Measurements from ENCODE around the gene FAM107B. TPM values are rescaled to one million over a fixed set of nuclear protein-coding genes. Genes with fewer than 3 reads are reported as not detected.

Gene FAM107B
- polyA plus RNA-seq, 3 donors from 2014 or later = 240 to 338 (median 268) TPM

DNA sequence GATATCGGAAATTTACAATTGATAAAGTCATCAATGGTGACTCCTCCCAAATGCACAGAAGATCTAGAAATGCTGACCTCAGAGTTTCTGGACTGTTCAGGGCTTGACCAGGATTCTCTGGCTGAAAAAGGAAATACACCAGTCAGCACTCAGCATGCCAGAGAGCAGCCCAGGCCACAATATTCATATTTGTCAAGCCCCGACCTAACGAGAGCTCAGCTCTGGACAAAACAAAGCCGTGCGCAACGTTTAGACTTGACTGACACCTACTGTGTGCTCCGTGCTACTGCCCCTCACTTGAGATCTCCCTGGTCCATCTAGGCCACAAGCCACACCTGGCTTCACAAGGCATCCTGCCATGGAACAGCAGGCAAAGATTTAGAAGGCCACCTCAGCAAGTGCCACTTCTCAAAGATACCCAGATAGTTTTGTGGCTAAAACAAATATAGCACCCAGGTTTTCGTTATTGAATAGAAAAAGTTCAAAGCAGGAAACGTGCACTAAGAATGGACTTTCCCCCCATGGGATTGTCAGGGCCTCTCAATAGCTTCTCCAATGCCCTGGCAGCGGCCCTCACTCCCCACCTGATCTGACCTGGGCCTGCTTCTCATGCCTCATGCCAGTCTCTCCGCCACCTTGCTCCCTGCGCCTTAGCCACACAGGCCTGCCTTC, 218.3 kb downstream of the FAM107B start:
- peaks cover 0 to 20% (median 7%) of the 10 kb centered on the region in 3 donors for H3K36me3 Mint-ChIP-seq
- peak; percentile 47 to 63 (median 56) for DNase-seq

DNA sequence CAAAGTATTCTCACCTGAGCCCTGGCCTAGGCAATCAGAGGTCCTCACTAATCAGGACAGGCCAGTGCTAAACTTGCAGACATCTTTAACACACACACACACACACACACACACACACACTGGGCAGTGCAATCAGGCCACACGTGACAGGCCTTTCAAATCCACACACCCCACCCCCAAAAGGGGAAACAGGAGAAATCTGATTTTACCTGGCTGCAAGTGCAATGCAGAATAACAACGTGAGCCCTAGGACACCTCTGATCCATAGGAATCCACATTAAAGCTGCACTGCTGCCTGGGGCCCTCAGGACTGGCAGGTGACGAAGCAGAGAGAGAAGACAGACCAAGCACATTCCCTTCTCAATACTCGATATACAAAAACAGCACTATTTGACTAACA, 218.9 kb downstream of the FAM107B start:
- Mint-ChIP-seq H3K9me3 (no peaks in the 10 kb centered on the region), H3K36me3 (peaks cover 0 to 20% (median 7%) of the 10 kb centered on the region in 3 donors), H3K4me3 (peak overlapping the region; percentile 42 to 73 (median 64)), H3K27ac (peak overlapping the region; percentile 86 to 94 (median 92)), H3K4me1 (peaks cover 97 to 100% of the 10 kb centered on the region in 2 donors), H3K27me3 (ENCODE audit: low read depth in 3 of 3) (peaks cover 2 to 6% (median 4%) of the 10 kb centered on the region in 3 donors)
- DNase-seq = no peak

More for the DNA sequence above, 218.3 kb downstream of the FAM107B start:
- Mint-ChIP-seq H3K9me3 (no peaks in the 10 kb centered on the region), H3K4me3 (peak overlapping the region; percentile 42 to 73 (median 64)), H3K4me1 (peaks cover 97 to 100% of the 10 kb centered on the region in 2 donors), H3K27ac (peak overlapping the region; percentile 86 to 94 (median 92)), H3K27me3 (ENCODE audit: low read depth in 3 of 3) (peaks cover 2 to 9% (median 4%) of the 10 kb centered on the region in 3 donors)

DNA sequence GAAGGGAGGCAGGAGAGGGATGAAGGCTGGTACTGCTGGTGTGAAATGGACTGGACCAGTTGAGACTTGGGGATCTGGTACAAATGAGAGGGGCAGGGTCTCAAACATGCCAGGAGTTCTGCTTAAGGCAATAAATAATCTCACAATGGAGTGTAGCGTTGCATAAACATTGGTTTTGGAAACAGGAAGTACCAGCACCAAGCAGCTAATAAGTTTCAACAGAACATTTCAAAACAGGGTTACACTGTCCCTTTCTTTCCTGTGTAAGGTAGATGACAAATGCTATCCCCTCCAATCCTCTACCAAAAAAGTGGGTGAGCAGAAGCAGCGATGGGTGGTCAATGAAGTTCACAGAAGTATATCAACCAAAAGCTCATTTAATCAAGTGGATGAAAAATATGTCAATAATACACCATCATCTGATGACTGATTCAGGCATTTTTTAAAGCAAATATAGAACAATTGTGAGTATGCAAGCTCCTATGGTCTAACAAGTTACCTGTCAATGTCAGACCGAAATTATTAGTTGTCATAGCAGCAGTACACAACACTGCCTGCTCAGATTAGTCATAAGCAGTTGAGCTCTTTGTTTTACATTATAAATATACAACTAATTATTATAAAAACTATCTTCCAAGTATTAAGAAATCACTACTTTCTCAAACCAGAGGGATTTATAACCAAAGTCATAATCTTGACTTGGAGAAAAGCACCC, 220.0 kb downstream of the FAM107B start:
- Mint-ChIP-seq H3K9me3 (no peaks in the 10 kb centered on the region), H3K4me1 (peaks cover 97 to 100% of the 10 kb centered on the region in 2 donors), H3K27ac (peak overlapping the region; percentile 83 to 97 (median 92)), H3K27me3 (ENCODE audit: low read depth in 3 of 3) (peaks cover 2 to 4% (median 3%) of the 10 kb centered on the region in 3 donors), H3K4me3 (peak overlapping the region; percentile 58 to 80 (median 74)), H3K36me3 (peaks cover 0 to 14% (median 7%) of the 10 kb centered on the region in 3 donors)
- DNase-seq = peak; percentile 19 to 41 (median 35)

DNA sequence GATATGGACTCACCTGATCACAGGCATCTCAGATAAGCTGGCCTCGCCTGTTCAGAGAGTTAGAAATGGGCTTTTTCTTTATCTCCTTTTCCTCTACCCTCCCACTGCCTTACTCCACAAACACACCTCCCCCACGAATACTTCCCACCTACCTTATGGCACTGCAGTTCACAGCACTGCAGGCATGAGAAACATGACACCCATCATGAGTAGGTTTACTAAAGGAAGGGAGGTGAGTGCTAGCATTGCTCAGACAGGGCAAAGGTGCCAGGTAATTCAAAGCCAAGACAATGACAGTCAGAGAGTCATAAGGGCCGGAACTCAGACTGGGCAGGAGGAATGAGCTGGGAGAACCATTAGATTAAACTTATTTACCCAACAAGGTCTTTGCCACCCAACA, 220.6 kb downstream of the FAM107B start:
- no peak for DNase-seq
- H3K27ac Mint-ChIP-seq = peak overlapping the region; percentile 83 to 97 (median 92)
- H3K27me3 Mint-ChIP-seq (ENCODE audit: low read depth in 3 of 3) = peaks cover 2 to 3% (median 3%) of the 10 kb centered on the region in 3 donors
- H3K4me3 Mint-ChIP-seq = peak overlapping the region; percentile 58 to 80 (median 74)
- H3K9me3 Mint-ChIP-seq = no peaks in the 10 kb centered on the region
- peaks cover 0 to 14% (median 7%) of the 10 kb centered on the region in 3 donors for H3K36me3 Mint-ChIP-seq
- peaks cover 97 to 100% of the 10 kb centered on the region in 2 donors for H3K4me1 Mint-ChIP-seq

DNA sequence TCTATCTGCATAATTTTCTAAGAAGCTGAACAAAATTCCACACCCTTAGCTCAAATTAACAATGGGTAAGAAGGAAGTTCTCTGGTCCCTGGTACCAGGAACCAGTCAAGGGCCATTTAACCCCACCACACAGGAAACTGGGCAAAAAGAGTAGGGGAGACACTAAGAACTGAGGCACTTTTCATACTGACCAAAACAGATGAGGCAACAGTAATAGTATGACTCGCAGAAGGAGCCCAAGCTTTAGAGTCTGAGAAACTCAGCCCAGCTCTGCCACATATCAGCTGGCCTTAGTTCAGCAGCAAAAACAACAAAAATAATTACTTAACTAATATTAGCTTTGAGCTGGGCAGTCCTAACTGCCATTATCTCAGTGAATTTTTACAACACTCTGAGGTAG, 221.2 kb downstream of the FAM107B start:
- Mint-ChIP-seq H3K36me3 (peaks cover 0 to 14% (median 7%) of the 10 kb centered on the region in 3 donors), H3K4me3 (peak overlapping the region; percentile 66 to 76 (median 73)), H3K27ac (peak overlapping the region; percentile 69 to 97 (median 89)), H3K4me1 (peaks cover 97 to 100% of the 10 kb centered on the region in 2 donors), H3K9me3 (no peaks in the 10 kb centered on the region), H3K27me3 (ENCODE audit: low read depth in 3 of 3) (peaks cover 0 to 2% (median 2%) of the 10 kb centered on the region in 3 donors)
- no peak for DNase-seq

DNA sequence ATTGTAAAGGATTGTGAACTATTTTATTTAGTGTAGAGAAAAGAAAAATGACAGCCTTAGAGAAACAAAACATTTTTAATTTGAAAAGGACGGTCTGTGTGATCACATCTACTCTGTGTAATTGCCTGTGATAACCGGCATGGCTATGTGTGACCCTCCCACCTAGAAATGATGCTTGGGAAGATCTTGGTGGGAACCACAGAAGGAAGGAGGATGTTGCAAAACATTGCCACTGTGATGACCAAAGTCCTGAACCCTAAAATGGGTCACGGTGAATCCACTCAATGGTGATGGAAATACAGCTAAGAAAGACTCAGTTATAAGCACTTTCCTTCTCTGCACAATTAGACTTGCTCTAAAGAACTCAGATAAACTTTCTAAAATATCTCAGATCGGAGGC, 222.7 kb downstream of the FAM107B start:
- DNase-seq = no peak
- H3K4me1 Mint-ChIP-seq = peaks cover 89 to 95% of the 10 kb centered on the region in 2 donors
- peaks cover 0 to 2% (median 0%) of the 10 kb centered on the region in 3 donors for H3K27me3 Mint-ChIP-seq (ENCODE audit: low read depth in 3 of 3)
- H3K36me3 Mint-ChIP-seq = peaks cover 0 to 14% (median 7%) of the 10 kb centered on the region in 3 donors
- peak overlapping the region; percentile 81 to 97 (median 86) for H3K27ac Mint-ChIP-seq
- peak overlapping the region; percentile 19 to 73 (median 68) for H3K4me3 Mint-ChIP-seq
- H3K9me3 Mint-ChIP-seq = peaks cover 0 to 2% (median 0%) of the 10 kb centered on the region in 6 donors

DNA sequence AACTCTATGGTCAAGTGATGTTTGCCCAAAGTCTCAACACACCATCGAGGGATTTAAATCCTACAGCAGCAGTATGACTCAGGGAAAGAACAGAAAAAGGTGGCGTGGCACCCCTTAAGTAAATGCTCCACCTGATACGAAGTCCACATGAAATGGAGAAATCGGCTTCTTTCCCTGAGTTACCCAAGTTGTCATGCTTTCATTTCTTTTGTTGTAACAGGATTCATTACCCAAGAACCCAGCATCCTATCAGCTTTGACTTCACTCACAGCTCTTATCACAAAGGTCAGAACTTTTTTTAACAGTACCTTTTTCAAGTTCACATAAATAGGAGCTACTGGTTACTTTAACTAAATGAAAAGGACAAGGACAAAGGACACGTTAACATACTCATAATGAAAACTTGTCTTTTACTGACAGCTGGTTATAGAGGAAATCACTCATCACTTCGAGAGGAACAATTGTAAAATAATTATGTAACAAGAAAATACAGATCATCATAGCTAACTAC, 224.2 kb downstream of the FAM107B start:
- peaks cover 83 to 95% of the 10 kb centered on the region in 2 donors for H3K4me1 Mint-ChIP-seq
- peaks cover 0 to 2% (median 0%) of the 10 kb centered on the region in 6 donors for H3K9me3 Mint-ChIP-seq
- no peak for DNase-seq
- H3K4me3 Mint-ChIP-seq = peak overlapping the region in 3 of 5 donors; percentile 16 to 58 (median 51)
- H3K36me3 Mint-ChIP-seq = peaks cover 0 to 14% (median 7%) of the 10 kb centered on the region in 3 donors
- peaks cover 0 to 2% (median 0%) of the 10 kb centered on the region in 3 donors for H3K27me3 Mint-ChIP-seq (ENCODE audit: low read depth in 3 of 3)
- H3K27ac Mint-ChIP-seq = peak overlapping the region; percentile 83 to 86 (median 85)

DNA sequence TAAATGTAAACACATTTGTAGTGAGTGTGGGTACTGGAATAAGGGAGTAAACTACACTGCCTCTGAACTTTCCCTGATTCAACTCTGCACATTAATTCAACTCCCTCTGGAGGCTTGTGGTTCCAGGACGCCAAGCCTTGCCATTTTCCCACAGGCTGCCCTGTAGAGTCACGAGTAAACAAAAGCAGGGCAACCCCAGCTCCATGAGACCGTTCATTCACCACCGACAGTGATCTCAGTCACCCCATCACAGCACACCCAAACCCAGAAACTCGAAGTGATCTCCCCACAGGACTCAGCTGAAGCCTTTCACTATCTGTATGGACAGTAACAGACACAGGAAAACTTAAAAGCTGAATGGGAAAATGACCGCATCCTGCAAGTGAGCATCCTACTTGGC, 225.2 kb downstream of the FAM107B start:
- Mint-ChIP-seq H3K36me3 (peaks cover 0 to 14% (median 7%) of the 10 kb centered on the region in 3 donors), H3K4me3 (no peak overlapping the region), H3K9me3 (peaks cover 0 to 2% (median 0%) of the 10 kb centered on the region in 6 donors), H3K4me1 (peaks cover 80 to 95% of the 10 kb centered on the region in 2 donors), H3K27me3 (ENCODE audit: low read depth in 3 of 3) (no peaks in the 10 kb centered on the region), H3K27ac (peak overlapping the region; percentile 46 to 86 (median 84))
- no peak for DNase-seq

DNA sequence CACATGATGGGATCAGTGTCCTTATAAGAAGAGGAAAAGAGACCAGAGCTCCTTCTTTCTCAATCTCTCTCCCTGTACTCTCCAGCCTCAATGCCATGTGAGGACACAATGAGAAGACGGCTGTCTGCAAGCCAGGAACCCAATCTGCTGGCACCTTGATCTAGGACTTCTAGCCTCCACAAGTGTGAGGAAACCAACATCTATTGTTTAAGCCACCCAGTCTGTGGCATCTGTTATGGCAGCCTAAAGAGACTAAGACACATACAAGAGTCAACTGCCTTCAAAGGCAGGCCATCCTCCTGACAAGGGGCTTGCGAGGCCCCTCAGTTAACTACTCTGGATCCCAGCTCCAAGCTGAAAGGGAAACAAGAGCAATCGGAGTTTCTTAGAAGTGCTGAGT, 225.7 kb downstream of the FAM107B start:
- DNase-seq = no peak
- Mint-ChIP-seq H3K4me3 (no peak overlapping the region), H3K27me3 (ENCODE audit: low read depth in 3 of 3) (peaks cover 0 to under 1% (median 0%) of the 10 kb centered on the region in 3 donors), H3K27ac (peak overlapping the region in 5 of 6 donors; percentile 47 to 86 (median 83)), H3K9me3 (peaks cover 0 to 2% (median 0%) of the 10 kb centered on the region in 6 donors), H3K36me3 (peaks cover 0 to 14% (median 7%) of the 10 kb centered on the region in 3 donors), H3K4me1 (peaks cover 80 to 95% of the 10 kb centered on the region in 2 donors)

DNA sequence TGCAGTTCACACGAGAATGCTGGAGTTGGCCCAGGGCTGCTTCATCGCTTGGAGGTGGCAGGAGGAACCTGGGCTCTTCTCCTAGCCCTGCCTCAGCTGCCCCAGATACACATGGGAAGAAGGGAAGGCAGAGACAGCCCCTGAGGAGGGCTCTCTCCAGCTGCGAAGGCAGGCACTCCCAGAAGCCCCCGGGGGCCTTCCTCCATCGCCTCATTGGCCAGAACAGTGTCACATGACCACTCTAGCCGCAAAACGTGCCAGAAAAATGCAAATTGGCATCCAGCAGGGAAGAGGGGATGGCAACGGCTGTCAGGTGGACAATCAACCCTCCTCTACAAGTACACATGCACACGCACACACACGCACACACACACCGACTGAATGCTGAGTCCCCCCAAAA, 226.2 kb downstream of the FAM107B start:
- H3K4me1 Mint-ChIP-seq = peaks cover 80 to 95% of the 10 kb centered on the region in 2 donors
- peaks cover 0 to 14% (median 7%) of the 10 kb centered on the region in 3 donors for H3K36me3 Mint-ChIP-seq
- DNase-seq = no peak
- H3K4me3 Mint-ChIP-seq = no peak overlapping the region
- H3K9me3 Mint-ChIP-seq = peaks cover 0 to 2% (median 0%) of the 10 kb centered on the region in 6 donors
- H3K27ac Mint-ChIP-seq = peak overlapping the region in 3 of 6 donors; percentile 29 to 83 (median 63)
- peaks cover 0 to 1% (median 0%) of the 10 kb centered on the region in 3 donors for H3K27me3 Mint-ChIP-seq (ENCODE audit: low read depth in 3 of 3)

DNA sequence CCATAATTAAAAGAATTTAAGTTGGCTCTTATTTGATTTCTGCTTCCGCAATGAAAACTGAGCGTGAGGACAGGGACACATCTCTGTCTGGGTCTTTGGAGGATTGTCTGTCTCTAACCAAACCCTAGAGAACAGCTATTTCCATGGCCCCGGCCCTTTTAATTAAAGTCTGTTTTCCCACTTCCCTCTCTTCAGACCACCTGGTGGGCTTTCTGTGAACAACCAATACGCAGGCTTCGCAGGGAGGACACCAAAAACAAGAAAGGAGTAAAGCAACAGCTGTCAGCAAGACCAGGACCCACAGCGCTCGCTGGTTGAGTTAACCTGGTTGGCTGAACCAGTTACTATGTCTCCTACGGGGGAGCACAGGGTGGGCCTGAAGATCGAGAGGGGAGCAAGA, 226.9 kb downstream of the FAM107B start:
- Mint-ChIP-seq H3K4me3 (no peak overlapping the region), H3K27me3 (ENCODE audit: low read depth in 3 of 3) (peaks cover 0 to 1% (median 0%) of the 10 kb centered on the region in 3 donors), H3K36me3 (peaks cover 0 to 9% (median 7%) of the 10 kb centered on the region in 3 donors), H3K27ac (peak overlapping the region in 4 of 6 donors; percentile 9 to 71 (median 45)), H3K4me1 (peaks cover 80 to 95% of the 10 kb centered on the region in 2 donors), H3K9me3 (peaks cover 0 to 2% (median 0%) of the 10 kb centered on the region in 6 donors)
- no peak for DNase-seq

DNA sequence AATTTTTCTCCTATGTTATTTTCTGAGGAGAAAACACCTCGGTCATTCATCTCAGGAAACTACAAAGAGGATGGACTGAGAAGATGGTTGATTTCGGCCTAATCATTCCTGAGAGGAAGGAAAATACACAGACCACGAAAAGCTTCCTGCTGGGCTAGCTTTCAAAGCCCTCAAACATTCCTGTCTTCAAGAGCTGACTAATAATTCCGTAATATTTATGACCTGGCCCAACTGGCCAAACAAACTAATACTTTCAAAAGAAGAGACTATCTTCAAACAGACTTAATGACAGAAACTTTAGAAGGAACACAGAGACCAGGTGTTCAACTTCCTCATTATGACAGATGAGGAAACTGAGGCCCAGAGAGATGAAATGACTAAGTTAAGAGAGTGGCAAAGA, 228.9 kb downstream of the FAM107B start:
- H3K36me3 Mint-ChIP-seq = peaks cover 0 to 8% (median 6%) of the 10 kb centered on the region in 3 donors
- peaks cover 0 to 1% (median 0%) of the 10 kb centered on the region in 3 donors for H3K27me3 Mint-ChIP-seq (ENCODE audit: low read depth in 3 of 3)
- no peak for DNase-seq
- H3K27ac Mint-ChIP-seq = peak overlapping the region in 5 of 6 donors; percentile 6 to 81 (median 61)
- H3K9me3 Mint-ChIP-seq = peaks cover 0 to 2% (median 0%) of the 10 kb centered on the region in 6 donors
- H3K4me3 Mint-ChIP-seq = no peak overlapping the region
- H3K4me1 Mint-ChIP-seq = peaks cover 77 to 93% of the 10 kb centered on the region in 2 donors

DNA sequence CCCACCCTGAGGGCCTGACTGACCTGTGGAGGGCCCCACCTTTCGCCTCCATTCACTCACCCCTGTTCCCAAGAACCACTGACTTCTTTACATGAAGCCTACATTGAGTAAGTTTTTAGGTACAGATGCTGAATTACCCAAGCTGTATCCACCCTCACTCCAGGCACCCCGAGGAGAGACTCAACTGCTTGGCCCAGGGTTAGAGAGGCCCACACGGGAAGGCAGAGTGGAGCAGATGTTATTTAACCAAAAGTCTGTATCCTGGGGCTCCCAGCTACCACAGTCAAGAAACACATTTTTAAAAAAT, 230.8 kb downstream of the FAM107B start:
- DNase-seq = no peak
- peak overlapping the region; percentile 66 to 90 (median 88) for H3K27ac Mint-ChIP-seq
- peaks cover 0 to 2% (median 0%) of the 10 kb centered on the region in 6 donors for H3K9me3 Mint-ChIP-seq
- H3K4me3 Mint-ChIP-seq = peak overlapping the region; percentile 67 to 80 (median 77)
- peaks cover 78 to 93% of the 10 kb centered on the region in 2 donors for H3K4me1 Mint-ChIP-seq
- peaks cover 0 to 15% (median 8%) of the 10 kb centered on the region in 3 donors for H3K36me3 Mint-ChIP-seq
- H3K27me3 Mint-ChIP-seq (ENCODE audit: low read depth in 3 of 3) = peaks cover 0 to 1% (median 0%) of the 10 kb centered on the region in 3 donors

All from immature natural killer cell (primary cell).